ENCODE measurements around the gene C1orf226. TPM values are rescaled to one million over a fixed set of nuclear protein-coding genes. Genes with fewer than 3 reads are reported as not detected.

C1orf226 gene
- total and polyA plus RNA-seq, 4 donors: 1.4 to 10.2 (median 5.9) TPM

DNA sequence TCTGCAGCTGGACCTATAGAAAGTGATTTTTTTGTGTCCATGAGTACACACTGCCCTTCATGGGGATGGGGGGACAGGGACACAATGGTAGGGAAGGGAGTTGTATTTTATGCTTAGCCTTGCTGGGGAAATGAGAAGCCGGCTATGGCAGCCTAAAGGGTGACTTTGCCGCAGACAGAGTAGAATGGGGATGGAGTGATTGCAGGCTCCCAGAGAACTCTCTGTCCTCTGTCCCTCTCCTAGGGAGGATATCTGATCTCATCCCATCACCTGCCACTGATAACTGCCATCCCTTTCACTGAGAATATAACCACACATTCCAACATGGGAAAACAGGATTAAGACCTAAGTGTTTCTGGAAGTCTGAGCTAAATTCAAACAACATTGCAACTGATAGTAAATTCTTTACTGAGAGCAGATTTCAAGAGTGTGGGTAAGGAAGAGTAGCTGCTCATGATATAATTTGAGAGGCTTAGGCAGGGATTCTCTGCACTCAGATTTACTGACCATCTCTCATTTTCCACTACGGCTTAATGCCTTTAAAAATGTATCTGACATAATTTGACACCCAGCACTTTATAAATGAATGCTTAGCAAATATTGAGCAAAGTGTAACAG lies 16.5 kb downstream of the C1orf226 start:
- H3K36me3 ChIP-seq (ENCODE audit: control insufficient read depth, insufficient read depth, low read length): no peaks in the 10 kb centered on the region
- DNase-seq (ENCODE audit: low read depth in 4 of 6, low spot score in 6 of 6): no peak
- H3K27me3 ChIP-seq (ENCODE audit: control insufficient read depth, insufficient read depth, low read length): no peaks in the 10 kb centered on the region
- no peak overlapping the region for H3K4me3 ChIP-seq (ENCODE audit: low read depth, low read length)
- no peaks in the 10 kb centered on the region for H3K4me1 ChIP-seq (ENCODE audit: control insufficient read depth, insufficient read depth, low read length)
- WGBS (ENCODE audit: insufficient coverage): no CpG with 5 or more reads among the region's 3 CpGs
- no peaks in the 10 kb centered on the region for H3K9me3 ChIP-seq (ENCODE audit: control insufficient read depth, insufficient read depth, low read length)
- no peak overlapping the region for H3K27ac ChIP-seq (ENCODE audit: low read depth, low read length)

- Histone ChIP-seq H3K4me3 (ENCODE audit: low read depth, low read length) (no peak overlapping the region), H3K36me3 (ENCODE audit: control insufficient read depth, insufficient read depth, low read length) (no peaks in the 10 kb centered on the region), H3K27ac (ENCODE audit: low read depth, low read length) (no peak overlapping the region), H3K27me3 (ENCODE audit: control insufficient read depth, insufficient read depth, low read length) (no peaks in the 10 kb centered on the region), H3K9me3 (ENCODE audit: control insufficient read depth, insufficient read depth, low read length) (no peaks in the 10 kb centered on the region), H3K4me1 (ENCODE audit: control insufficient read depth, insufficient read depth, low read length) (no peaks in the 10 kb centered on the region)
- 100% methylated on average over 1 of the region's 8 CpGs for WGBS (ENCODE audit: insufficient coverage)
- DNase-seq (ENCODE audit: low read depth in 4 of 6, low spot score in 6 of 6): no peak
Observed at GRCh38 chr1:162398999-162399580, 17.6 kb downstream of the C1orf226 start.

- Histone ChIP-seq H3K4me1 (ENCODE audit: control insufficient read depth, insufficient read depth, low read length) (no peaks in the 10 kb centered on the region), H3K9me3 (ENCODE audit: control insufficient read depth, insufficient read depth, low read length) (no peaks in the 10 kb centered on the region), H3K4me3 (ENCODE audit: low read depth, low read length) (no peak overlapping the region), H3K27me3 (ENCODE audit: control insufficient read depth, insufficient read depth, low read length) (no peaks in the 10 kb centered on the region), H3K27ac (ENCODE audit: low read depth, low read length) (no peak overlapping the region), H3K36me3 (ENCODE audit: control insufficient read depth, insufficient read depth, low read length) (no peaks in the 10 kb centered on the region)
- DNase-seq (ENCODE audit: low read depth in 4 of 6, low spot score in 6 of 6): no peak
- 60% methylated on average over 6 of the region's 10 CpGs for WGBS (ENCODE audit: insufficient coverage)
Observed at GRCh38 chr1:162400790-162401355, 19.3 kb downstream of the C1orf226 start.

GRCh38 chr1:162404550-162405160 lies 23.1 kb downstream of the C1orf226 start:
- H3K36me3 ChIP-seq (ENCODE audit: control insufficient read depth, insufficient read depth, low read length): no peaks in the 10 kb centered on the region
- no peaks in the 10 kb centered on the region for H3K9me3 ChIP-seq (ENCODE audit: control insufficient read depth, insufficient read depth, low read length)
- H3K4me1 ChIP-seq (ENCODE audit: control insufficient read depth, insufficient read depth, low read length): no peaks in the 10 kb centered on the region
- H3K27ac ChIP-seq (ENCODE audit: low read depth, low read length): no peak overlapping the region
- H3K27me3 ChIP-seq (ENCODE audit: control insufficient read depth, insufficient read depth, low read length): no peaks in the 10 kb centered on the region
- WGBS (ENCODE audit: insufficient coverage): no CpG with 5 or more reads among the region's 5 CpGs
- no peak overlapping the region for H3K4me3 ChIP-seq (ENCODE audit: low read depth, low read length)
- DNase-seq (ENCODE audit: low read depth in 4 of 6, low spot score in 6 of 6): no peak

- no CpG with 5 or more reads among the region's 5 CpGs for whole genome bisulfite sequencing (ENCODE audit: insufficient coverage)
- Histone ChIP-seq H3K9me3 (ENCODE audit: control insufficient read depth, insufficient read depth, low read length) (no peaks in the 10 kb centered on the region), H3K27ac (ENCODE audit: low read depth, low read length) (no peak overlapping the region), H3K36me3 (ENCODE audit: control insufficient read depth, insufficient read depth, low read length) (no peaks in the 10 kb centered on the region), H3K4me1 (ENCODE audit: control insufficient read depth, insufficient read depth, low read length) (no peaks in the 10 kb centered on the region), H3K27me3 (ENCODE audit: control insufficient read depth, insufficient read depth, low read length) (no peaks in the 10 kb centered on the region), H3K4me3 (ENCODE audit: low read depth, low read length) (no peak overlapping the region)
- DNase-seq (ENCODE audit: low read depth in 4 of 6, low spot score in 6 of 6): no peak
Observed at GRCh38 chr1:162405800-162406199, 24.3 kb downstream of the C1orf226 start.

DNA sequence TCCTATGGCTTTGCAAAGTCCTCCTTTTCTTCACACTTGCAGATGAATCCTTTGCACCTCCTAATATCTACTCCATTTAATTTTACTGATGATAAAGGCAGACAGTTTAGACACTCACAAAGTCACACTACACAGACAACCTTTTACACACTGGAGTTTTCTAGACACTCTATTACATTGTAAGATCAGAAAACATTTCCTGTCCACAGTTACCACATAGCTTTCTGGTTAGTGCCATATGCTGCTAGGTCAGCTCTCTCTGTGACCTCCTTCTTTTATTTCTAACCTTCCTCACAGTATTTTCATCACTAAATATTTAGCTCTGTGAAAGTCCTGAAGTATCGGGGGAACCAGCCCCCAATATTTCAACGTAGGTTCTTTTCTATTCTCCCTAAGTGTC lies 25.3 kb downstream of the C1orf226 start:
- H3K4me3 ChIP-seq (ENCODE audit: low read depth, low read length): no peak overlapping the region
- no peaks in the 10 kb centered on the region for H3K9me3 ChIP-seq (ENCODE audit: control insufficient read depth, insufficient read depth, low read length)
- no peak overlapping the region for H3K27ac ChIP-seq (ENCODE audit: low read depth, low read length)
- no CpG with 5 or more reads among the region's 2 CpGs for WGBS (ENCODE audit: insufficient coverage)
- H3K27me3 ChIP-seq (ENCODE audit: control insufficient read depth, insufficient read depth, low read length): no peaks in the 10 kb centered on the region
- H3K36me3 ChIP-seq (ENCODE audit: control insufficient read depth, insufficient read depth, low read length): no peaks in the 10 kb centered on the region
- H3K4me1 ChIP-seq (ENCODE audit: control insufficient read depth, insufficient read depth, low read length): no peaks in the 10 kb centered on the region
- DNase-seq (ENCODE audit: low read depth in 4 of 6, low spot score in 6 of 6): no peak

DNA sequence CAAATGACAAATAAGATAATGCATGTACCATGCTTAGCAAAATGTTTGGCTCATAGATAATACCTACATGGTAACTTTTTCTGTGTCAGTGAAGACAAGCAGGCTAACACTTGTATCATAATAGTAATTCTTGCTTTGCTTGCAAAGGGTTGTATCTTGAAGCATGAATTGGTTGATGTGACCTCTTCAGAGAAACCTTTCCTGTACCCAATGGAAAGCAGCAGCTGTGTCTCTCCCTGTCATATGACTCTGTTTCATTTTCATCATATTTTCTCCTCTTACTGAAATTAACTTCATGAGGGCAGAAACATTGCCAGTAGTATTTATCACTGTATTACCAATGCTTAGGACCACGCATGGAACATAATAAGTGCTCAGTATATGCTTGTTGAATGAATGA lies 26.0 kb downstream of the C1orf226 start:
- Histone ChIP-seq H3K36me3 (ENCODE audit: control insufficient read depth, insufficient read depth, low read length) (no peaks in the 10 kb centered on the region), H3K27me3 (ENCODE audit: control insufficient read depth, insufficient read depth, low read length) (no peaks in the 10 kb centered on the region), H3K4me3 (ENCODE audit: low read depth, low read length) (no peak overlapping the region), H3K4me1 (ENCODE audit: control insufficient read depth, insufficient read depth, low read length) (no peaks in the 10 kb centered on the region), H3K9me3 (ENCODE audit: control insufficient read depth, insufficient read depth, low read length) (no peaks in the 10 kb centered on the region), H3K27ac (ENCODE audit: low read depth, low read length) (no peak overlapping the region)
- DNase-seq (ENCODE audit: low read depth in 4 of 6, low spot score in 6 of 6): no peak
- no CpG with 5 or more reads among the region's 1 CpG for WGBS (ENCODE audit: insufficient coverage)

- Histone ChIP-seq H3K27me3 (ENCODE audit: control insufficient read depth, insufficient read depth, low read length) (no peaks in the 10 kb centered on the region), H3K36me3 (ENCODE audit: control insufficient read depth, insufficient read depth, low read length) (no peaks in the 10 kb centered on the region), H3K4me1 (ENCODE audit: control insufficient read depth, insufficient read depth, low read length) (no peaks in the 10 kb centered on the region), H3K4me3 (ENCODE audit: low read depth, low read length) (no peak within 1 kb of the TSS), H3K9me3 (ENCODE audit: control insufficient read depth, insufficient read depth, low read length) (no peaks in the 10 kb centered on the region), H3K27ac (ENCODE audit: low read depth, low read length) (no peak within 1 kb of the TSS)
- WGBS (ENCODE audit: insufficient coverage): 60% methylated on average over 1 of the region's 3 CpGs
- no peak for DNase-seq (ENCODE audit: low read depth in 4 of 6, low spot score in 6 of 6)
Observed at GRCh38 chr1:162412002-162412401, 30.5 kb downstream of the C1orf226 start, which contains the start of gene SH2D1B. Gene SH2D1B, minus strand, starts transcription at chr1:162412136. Its CDS starts 120 bp downstream, at chr1:162412016.

DNA sequence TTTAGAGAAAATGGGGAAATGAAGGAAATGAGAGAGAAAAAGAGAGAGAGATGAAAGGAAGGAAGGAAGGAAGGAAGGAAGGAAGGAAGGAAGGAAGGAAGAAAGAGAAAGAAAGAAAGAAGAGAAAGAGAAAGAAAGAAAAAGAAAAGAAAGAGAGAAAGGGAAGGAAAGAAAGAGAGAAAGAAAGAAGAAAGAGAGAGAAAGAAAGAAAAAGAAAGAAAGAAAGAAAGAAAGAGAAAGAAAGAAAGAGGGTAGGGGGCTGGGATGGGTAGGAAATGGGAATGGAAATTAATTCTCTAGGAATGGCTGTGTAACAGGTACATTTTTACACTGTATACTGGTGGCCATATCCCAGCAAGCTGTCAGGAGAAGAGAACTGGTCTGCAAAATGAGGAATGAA lies 34.7 kb downstream of the C1orf226 start:
- Histone ChIP-seq H3K27ac (ENCODE audit: low read depth, low read length) (no peak overlapping the region), H3K27me3 (ENCODE audit: control insufficient read depth, insufficient read depth, low read length) (no peaks in the 10 kb centered on the region), H3K9me3 (ENCODE audit: control insufficient read depth, insufficient read depth, low read length) (no peaks in the 10 kb centered on the region), H3K4me3 (ENCODE audit: low read depth, low read length) (no peak overlapping the region), H3K36me3 (ENCODE audit: control insufficient read depth, insufficient read depth, low read length) (no peaks in the 10 kb centered on the region), H3K4me1 (ENCODE audit: control insufficient read depth, insufficient read depth, low read length) (no peaks in the 10 kb centered on the region)
- no peak for DNase-seq (ENCODE audit: low read depth in 4 of 6, low spot score in 6 of 6)

DNA sequence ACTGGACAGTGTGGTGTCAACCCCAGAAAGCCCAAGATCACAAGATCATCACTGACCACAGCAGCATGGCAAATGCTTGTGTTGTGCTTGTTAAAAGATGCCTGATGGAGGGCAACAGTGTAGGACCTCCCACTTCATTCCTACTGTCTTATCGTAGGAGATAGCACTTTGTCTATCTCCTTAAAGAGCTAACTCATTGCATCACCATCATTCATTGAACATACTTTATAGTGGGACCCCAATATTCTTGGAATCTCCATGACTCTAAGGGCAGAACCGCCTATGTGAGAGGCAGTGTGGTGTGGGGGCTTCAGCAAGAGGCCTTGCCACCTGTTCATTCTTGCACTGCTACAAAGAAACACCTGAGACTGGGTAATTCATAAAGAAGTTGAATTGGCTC lies 35.4 kb downstream of the C1orf226 start:
- WGBS (ENCODE audit: insufficient coverage): 100% methylated on average over 1 of the region's 2 CpGs
- Histone ChIP-seq H3K4me3 (ENCODE audit: low read depth, low read length) (no peak overlapping the region), H3K27ac (ENCODE audit: low read depth, low read length) (no peak overlapping the region), H3K27me3 (ENCODE audit: control insufficient read depth, insufficient read depth, low read length) (no peaks in the 10 kb centered on the region), H3K4me1 (ENCODE audit: control insufficient read depth, insufficient read depth, low read length) (no peaks in the 10 kb centered on the region), H3K9me3 (ENCODE audit: control insufficient read depth, insufficient read depth, low read length) (no peaks in the 10 kb centered on the region), H3K36me3 (ENCODE audit: control insufficient read depth, insufficient read depth, low read length) (no peaks in the 10 kb centered on the region)
- no peak for DNase-seq (ENCODE audit: low read depth in 4 of 6, low spot score in 6 of 6)

Measured in spinal cord (tissue), 10 donors.